ENCODE results near the gene GSC2. TPM values are rescaled to one million over a fixed set of nuclear protein-coding genes. Genes with fewer than 3 reads are reported as not detected.
A peak's percentile ranks its signal among the peaks of the same experiment; 100 is the strongest.

Gene GSC2
- total RNA-seq, 6 donors from 2014 or later = not detected

- Histone ChIP-seq H3K9me3 (no peaks in the 10 kb centered on the region), H3K4me1 (peaks cover 38 to 51% (median 46%) of the 10 kb centered on the region in 4 donors), H3K36me3 (no peaks in the 10 kb centered on the region), H3K27me3 (peaks cover 4 to 21% (median 14%) of the 10 kb centered on the region in 4 donors), H3K4me3 (peak overlapping the region in 2 of 4 donors; percentile 15 to 31), H3K27ac (no peak overlapping the region)
- 57 to 66% methylated on average over 4 to 6 of the region's 7 CpGs for WGBS, 2 donors
- TF ChIP-seq POLR2A (IDR thresholded peaks at IDR 0.05) (no peak), CTCF (IDR thresholded peaks at IDR 0.05) (no peak), POLR2AphosphoS5 (IDR thresholded peaks at IDR 0.05) (no peak), EP300 (IDR thresholded peaks at IDR 0.05) (no peak)
- DNase-seq (no peak), ATAC-seq (ENCODE audit: low FRiP score in 2 of 2) (no peak)
These were observed 19.8 kb upstream of the GSC2 start for GRCh38 chr22:19169947-19170318.

GRCh38 chr22:19169002-19169946, 19.2 kb upstream of the GSC2 start:
- H3K36me3 ChIP-seq = no peaks in the 10 kb centered on the region
- peaks cover 4 to 21% (median 14%) of the 10 kb centered on the region in 4 donors for H3K27me3 ChIP-seq

GRCh38 chr22:19168088-19168890, 18.2 kb upstream of the GSC2 start:
- ATAC-seq (ENCODE audit: low FRiP score in 2 of 2) (no peak), DNase-seq (no peak)
- Histone ChIP-seq H3K9me3 (peaks cover 0 to 8% (median 0%) of the 10 kb centered on the region in 4 donors), H3K4me3 (no peak overlapping the region), H3K27ac (no peak overlapping the region), H3K4me1 (peaks cover 26 to 39% (median 31%) of the 10 kb centered on the region in 4 donors), H3K27me3 (peaks cover 4 to 21% (median 14%) of the 10 kb centered on the region in 4 donors), H3K36me3 (no peaks in the 10 kb centered on the region)
- WGBS, 2 donors = 63 to 73% methylated on average over 15 to 17 of the region's 17 CpGs
- no peak for TF ChIP-seq POLR2AphosphoS5 (IDR thresholded peaks at IDR 0.05)
- TF ChIP-seq CTCF (IDR thresholded peaks at IDR 0.05) = no peak
- no peak for TF ChIP-seq EP300 (IDR thresholded peaks at IDR 0.05)

More at GRCh38 chr22:19169002-19169946, 19.2 kb upstream of the GSC2 start:
- peak overlapping the region in 3 of 4 donors; percentile 15 to 32 (median 31) for H3K4me3 ChIP-seq
- 7 to 14% methylated on average over 12 to 52 of the region's 58 CpGs for WGBS, 2 donors
- TF ChIP-seq POLR2A (IDR thresholded peaks at IDR 0.05) (no peak), CTCF (IDR thresholded peaks at IDR 0.05) (no peak), EP300 (IDR thresholded peaks at IDR 0.05) (no peak), POLR2AphosphoS5 (IDR thresholded peaks at IDR 0.05) (no peak)
- DNase-seq (peak in 1 of 2 donors; percentile 77), ATAC-seq (ENCODE audit: low FRiP score in 2 of 2) (no peak)
- peaks cover 0 to 6% (median 0%) of the 10 kb centered on the region in 4 donors for H3K9me3 ChIP-seq
- no peak overlapping the region for H3K27ac ChIP-seq
- H3K4me1 ChIP-seq = peaks cover 33 to 44% (median 40%) of the 10 kb centered on the region in 4 donors

GRCh38 chr22:19167106-19167869, 17.2 kb upstream of the GSC2 start:
- peaks cover 0 to 8% (median 0%) of the 10 kb centered on the region in 4 donors for H3K9me3 ChIP-seq
- peaks cover 16 to 29% (median 22%) of the 10 kb centered on the region in 4 donors for H3K4me1 ChIP-seq
- TF ChIP-seq CTCF (IDR thresholded peaks at IDR 0.05) = no peak
- TF ChIP-seq POLR2A (IDR thresholded peaks at IDR 0.05) = no peak
- DNase-seq = no peak
- H3K27ac ChIP-seq = no peak overlapping the region
- WGBS, 2 donors = 75 to 76% methylated on average over 10 to 12 of the region's 13 CpGs
- no peaks in the 10 kb centered on the region for H3K36me3 ChIP-seq
- no peak overlapping the region for H3K4me3 ChIP-seq
- ATAC-seq (ENCODE audit: low FRiP score in 2 of 2) = no peak
- peaks cover 4 to 21% (median 14%) of the 10 kb centered on the region in 4 donors for H3K27me3 ChIP-seq

All from upper lobe of left lung (tissue), 6 donors.